Stimulated activated CD8-positive, alpha-beta memory T cell treated with anti-CD3 and anti-CD28 coated beads, Interleukin-7, amount 100 ng/mL, for 4 hours (primary cell): ENCODE measurements around the gene JAK3.
"Not testable (repeated sequence)": the region's sequence is repeated elsewhere in the genome, so short reads cannot be mapped to it uniquely, and the experiment has no call there.

Experiments
- DNase-seq, 2 donors: peaks; one replicate each; pipeline ENCODE4 v3.0.0-alpha.2; 2020; ENCODE audit warnings: low read depth in 2 of 2

Gene JAK3

GRCh38 chr19:17847538-17848366, at the start of gene JAK3:
JAK3 (minus strand) TSS chr19:17847982; CDS start chr19:17844417, 3,565 bp downstream.
- DNase-seq, result peak; percentile 85 to 89

- DNase-seq, result no peak
These were observed 46.0 kb upstream of the JAK3 start for GRCh38 chr19:17893766-17894165.

GRCh38 chr19:17889609-17890214, 41.9 kb upstream of the JAK3 start:
- no peak for DNase-seq

- no peak for DNase-seq
These were observed 40.5 kb upstream of the JAK3 start for GRCh38 chr19:17888260-17888659.

GRCh38 chr19:17887221-17887620, 39.4 kb upstream of the JAK3 start:
- DNase-seq, result not testable (repeated sequence)

GRCh38 chr19:17886515-17886914, 38.7 kb upstream of the JAK3 start:
- DNase-seq, result no peak

GRCh38 chr19:17883627-17884410, 36.0 kb upstream of the JAK3 start:
- no peak for DNase-seq

- DNase-seq, result no peak
These were observed 33.9 kb upstream of the JAK3 start for GRCh38 chr19:17881701-17882100.

GRCh38 chr19:17879466-17879865, 31.7 kb upstream of the JAK3 start:
- DNase-seq, result no peak

GRCh38 chr19:17877696-17878095, 29.9 kb upstream of the JAK3 start:
- no peak for DNase-seq

- no peak for DNase-seq
These were observed 27.0 kb upstream of the JAK3 start for GRCh38 chr19:17874758-17875135.

- peak; percentile 46 to 54 for DNase-seq
These were observed 26.3 kb upstream of the JAK3 start for GRCh38 chr19:17873786-17874757.

- DNase-seq, result peak; percentile 27 to 42
These were observed 24.6 kb upstream of the JAK3 start for GRCh38 chr19:17872251-17873001.

- DNase-seq, result no peak
These were observed 24.1 kb upstream of the JAK3 start, which contains the start of gene SLC5A5 for GRCh38 chr19:17871878-17872250. SLC5A5 (plus strand) TSS chr19:17871945; CDS start chr19:17872320, 375 bp downstream.

GRCh38 chr19:17871032-17871877, 23.5 kb upstream of the JAK3 start:
- DNase-seq, result no peak

GRCh38 chr19:17869114-17869608, 21.4 kb upstream of the JAK3 start:
- DNase-seq, result no peak

- no peak for DNase-seq
These were observed 20.9 kb upstream of the JAK3 start for GRCh38 chr19:17868669-17869068.

GRCh38 chr19:17866964-17867486, 19.2 kb upstream of the JAK3 start:
- DNase-seq, result no peak

GRCh38 chr19:17866312-17866963, 18.7 kb upstream of the JAK3 start:
- DNase-seq, result no peak
